Choroid plexus epithelial cell (primary cell): ENCODE measurements around the gene SCAMP1.
"Not testable (repeated sequence)": the region's sequence is repeated elsewhere in the genome, so short reads cannot be mapped to it uniquely, and the experiment has no call there.

Experiments
- DNase-seq: peaks from one replicate; pipeline ENCODE4 v3.0.0-alpha.2; 2010; ENCODE audit warnings: low read depth
- H3K4me3 ChIP-seq: 2 replicates; pipeline ENCODE4 v1.5.1; 2011; ENCODE audit warnings: low read depth, mild to moderate bottlenecking, control low read depth, low read length, moderate library complexity
- TF ChIP-seq, protein P1 (sequence below): conservative IDR thresholded peaks from 2 replicates; pipeline ENCODE4 v1.5.1; 2011; ENCODE audit warnings: low read depth, mild to moderate bottlenecking, control low read depth, inconsistent platforms, low read length, moderate library complexity

Gene SCAMP1

DNA sequence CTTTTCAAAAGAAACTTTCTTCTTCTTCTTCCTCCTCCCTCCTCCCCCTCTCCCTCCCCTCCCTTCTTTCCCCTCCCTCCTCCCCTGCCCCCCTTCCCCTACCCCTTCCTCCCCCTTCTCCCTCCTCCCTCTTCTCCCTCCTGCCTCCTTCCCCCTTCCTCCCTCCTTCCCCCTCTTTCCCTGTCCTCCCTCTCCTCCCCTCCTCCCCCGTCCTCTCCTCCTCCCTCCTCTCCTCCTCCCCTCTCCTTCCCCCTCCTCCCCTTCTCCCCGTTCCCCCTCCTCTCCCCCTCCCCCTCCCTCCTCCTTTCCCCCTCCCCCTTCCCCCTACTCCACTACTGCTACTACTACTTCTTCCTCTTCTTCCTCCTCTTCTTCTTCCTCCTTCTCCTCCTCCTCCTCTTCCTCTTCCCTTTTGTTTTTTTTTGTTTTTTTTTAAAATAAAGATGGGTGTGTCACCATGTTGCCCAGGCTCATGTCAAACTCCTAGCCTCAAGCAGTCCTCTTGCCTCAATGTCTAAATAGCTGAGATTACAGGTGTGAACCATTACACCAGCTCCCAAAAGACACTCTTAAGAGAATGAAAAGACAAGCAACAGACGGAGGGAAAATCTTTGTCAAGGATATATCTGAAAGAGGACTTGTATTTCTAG lies 87.5 kb downstream of the SCAMP1 start:
- DNase-seq: no peak
- H3K4me3 ChIP-seq: no peak overlapping the region
- TF ChIP-seq, protein P1, sequence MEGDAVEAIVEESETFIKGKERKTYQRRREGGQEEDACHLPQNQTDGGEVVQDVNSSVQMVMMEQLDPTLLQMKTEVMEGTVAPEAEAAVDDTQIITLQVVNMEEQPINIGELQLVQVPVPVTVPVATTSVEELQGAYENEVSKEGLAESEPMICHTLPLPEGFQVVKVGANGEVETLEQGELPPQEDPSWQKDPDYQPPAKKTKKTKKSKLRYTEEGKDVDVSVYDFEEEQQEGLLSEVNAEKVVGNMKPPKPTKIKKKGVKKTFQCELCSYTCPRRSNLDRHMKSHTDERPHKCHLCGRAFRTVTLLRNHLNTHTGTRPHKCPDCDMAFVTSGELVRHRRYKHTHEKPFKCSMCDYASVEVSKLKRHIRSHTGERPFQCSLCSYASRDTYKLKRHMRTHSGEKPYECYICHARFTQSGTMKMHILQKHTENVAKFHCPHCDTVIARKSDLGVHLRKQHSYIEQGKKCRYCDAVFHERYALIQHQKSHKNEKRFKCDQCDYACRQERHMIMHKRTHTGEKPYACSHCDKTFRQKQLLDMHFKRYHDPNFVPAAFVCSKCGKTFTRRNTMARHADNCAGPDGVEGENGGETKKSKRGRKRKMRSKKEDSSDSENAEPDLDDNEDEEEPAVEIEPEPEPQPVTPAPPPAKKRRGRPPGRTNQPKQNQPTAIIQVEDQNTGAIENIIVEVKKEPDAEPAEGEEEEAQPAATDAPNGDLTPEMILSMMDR: no peak

DNA sequence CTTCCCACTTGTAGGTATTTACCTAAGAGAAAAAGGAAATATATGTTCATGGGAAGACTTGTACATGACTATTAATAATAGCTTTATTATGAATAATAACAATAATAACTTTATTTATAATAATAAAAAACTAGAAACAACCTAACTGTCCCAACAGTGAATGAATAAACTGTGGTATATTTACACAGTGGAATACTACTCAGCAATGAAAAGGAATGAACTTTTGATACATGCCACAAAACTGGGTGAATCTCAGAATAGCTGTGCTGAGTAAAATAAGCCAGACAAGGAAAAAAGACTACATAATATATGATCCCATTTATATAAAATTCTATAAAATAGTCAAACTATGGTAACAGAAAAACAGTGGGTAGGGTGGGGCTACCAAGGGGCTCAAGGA lies 88.7 kb downstream of the SCAMP1 start:
- no peak for DNase-seq
- no peak overlapping the region for H3K4me3 ChIP-seq
- TF ChIP-seq, protein P1: no peak

DNA sequence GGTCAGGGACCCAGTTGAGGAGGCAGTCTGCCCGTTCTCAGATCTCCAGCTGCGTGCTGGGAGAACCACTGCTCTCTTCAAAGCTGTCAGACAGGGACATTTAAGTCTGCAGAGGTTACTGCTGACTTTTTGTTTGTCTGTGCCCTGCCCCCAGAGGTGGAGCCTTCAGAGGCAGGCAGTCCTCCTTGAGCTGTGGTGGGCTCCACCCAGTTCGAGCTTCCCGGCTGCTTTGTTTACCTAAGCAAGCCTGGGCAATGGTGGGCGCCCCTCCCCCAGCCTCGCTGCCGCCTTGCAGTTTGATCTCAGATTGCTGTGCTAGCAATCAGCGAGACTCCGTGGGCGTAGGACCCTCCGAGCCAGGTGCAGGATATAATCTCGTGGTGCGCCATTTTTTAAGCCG lies 97.1 kb downstream of the SCAMP1 start:
- not testable (repeated sequence) for H3K4me3 ChIP-seq, DNase-seq

DNA sequence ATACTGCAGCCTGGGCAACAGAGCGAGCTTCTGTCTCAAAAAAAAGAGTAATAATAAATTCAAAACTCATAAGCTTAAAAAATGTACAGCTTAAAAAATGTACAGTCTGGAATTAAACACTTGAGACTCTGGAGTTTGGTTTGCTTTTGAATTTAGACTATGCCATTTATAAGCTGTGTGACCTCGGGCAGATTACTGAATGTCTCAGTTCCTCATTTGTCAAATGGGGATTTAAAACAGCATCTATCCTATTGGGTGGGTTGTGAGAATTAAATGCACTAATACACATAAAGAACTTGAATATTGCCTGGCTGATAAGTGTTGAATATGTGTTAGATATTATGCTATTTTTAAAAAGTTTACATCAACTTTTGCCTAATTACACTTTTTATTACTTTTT lies 98.4 kb downstream of the SCAMP1 start:
- TF ChIP-seq, protein P1: no peak
- H3K4me3 ChIP-seq: no peak overlapping the region
- no peak for DNase-seq

DNA sequence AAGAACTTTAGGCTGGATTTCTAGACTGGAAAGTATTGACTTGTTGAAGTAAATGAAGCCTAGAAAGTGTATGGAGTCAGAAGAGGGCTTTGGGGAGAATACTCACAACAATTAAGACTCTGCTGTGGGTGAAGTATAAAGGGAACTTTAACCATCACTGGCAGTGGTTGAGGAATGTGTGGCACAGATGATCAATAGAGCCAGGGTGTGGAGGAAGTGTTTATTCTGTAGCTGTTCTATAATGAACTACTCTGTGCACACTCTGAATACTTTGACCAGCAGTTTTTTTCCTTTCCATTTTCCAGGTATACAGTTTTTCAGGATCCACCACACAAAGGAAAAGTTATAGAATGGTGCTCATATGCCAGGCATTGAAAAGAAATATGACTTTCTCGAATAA lies 106.7 kb downstream of the SCAMP1 start:
- no peak overlapping the region for H3K4me3 ChIP-seq
- TF ChIP-seq, protein P1: no peak

DNA sequence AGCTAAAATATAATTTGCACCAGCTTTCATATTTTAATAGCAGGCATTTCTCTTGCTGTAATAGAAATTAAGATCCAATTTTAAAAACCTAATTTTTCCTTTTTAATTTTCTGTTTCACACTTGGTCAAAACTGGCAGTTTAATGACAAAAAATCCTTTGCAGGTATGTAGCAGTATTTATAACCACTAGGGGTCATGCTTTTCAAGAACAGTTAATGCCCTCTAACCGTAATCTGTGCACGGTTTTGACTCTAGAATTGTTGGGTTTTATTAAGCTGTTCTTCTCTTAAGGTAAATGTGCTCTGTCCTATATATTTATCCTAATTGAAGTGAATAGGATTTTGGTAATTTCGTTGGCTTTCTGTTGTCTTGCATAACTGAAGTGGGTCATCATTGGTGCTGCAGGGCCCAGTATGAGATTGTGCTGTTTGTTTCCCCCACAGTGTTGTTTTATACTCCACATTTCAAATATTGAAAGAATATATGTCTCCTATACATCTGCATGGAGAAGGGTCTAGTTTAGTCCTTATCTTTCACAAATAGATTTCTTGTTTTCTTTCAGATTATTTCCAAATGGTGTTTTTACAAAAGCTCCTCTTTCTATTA lies 107.4 kb downstream of the SCAMP1 start:
- TF ChIP-seq, protein P1: peak; percentile 67
- DNase-seq: peak; percentile 81
- no peak overlapping the region for H3K4me3 ChIP-seq

More for the DNA sequence above, 106.7 kb downstream of the SCAMP1 start:
- no peak for DNase-seq

DNA sequence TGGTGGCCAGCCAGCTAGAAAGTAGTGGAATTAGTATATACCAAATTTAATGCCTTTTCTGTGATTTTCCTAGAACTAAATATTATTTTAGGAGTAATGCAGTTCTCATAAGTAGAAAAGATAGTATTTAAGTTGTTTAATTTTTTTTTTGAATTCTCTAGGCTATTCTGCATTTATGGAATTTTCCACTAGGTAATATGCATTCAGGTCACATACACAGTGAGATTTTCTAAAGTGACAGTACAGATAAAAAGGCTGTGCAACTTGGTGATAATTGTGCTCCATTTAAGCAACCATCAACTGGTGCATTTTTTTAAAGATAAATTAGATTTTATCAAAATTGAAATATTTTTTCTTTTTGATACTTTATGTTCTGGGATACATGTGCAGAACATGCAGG lies 111.5 kb downstream of the SCAMP1 start:
- TF ChIP-seq, protein P1: no peak
- no peak for DNase-seq
- no peak overlapping the region for H3K4me3 ChIP-seq
